Measurements from ENCODE around the gene SCRN2.
A peak's percentile ranks its signal among the peaks of the same experiment; 100 is the strongest.

Gene SCRN2

GRCh38 chr17:47845716-47846075 is 4.6 kb upstream of the SCRN2 start:
- Histone ChIP-seq H2BK5ac (ENCODE audit: low read length) (no peak overlapping the region), H3K4me1 (ENCODE audit: control insufficient read depth, low read depth, low read length) (peaks cover 14% of the 10 kb centered on the region), H3K4ac (ENCODE audit: low read depth, low read length) (no peak overlapping the region), H2BK120ac (ENCODE audit: low read depth, low read length) (no peak overlapping the region), H3K79me2 (ENCODE audit: control insufficient read depth, insufficient read depth, low read length) (peaks cover 11% of the 10 kb centered on the region), H3K36me3 (ENCODE audit: control insufficient read depth, insufficient read depth, low read length) (no peaks in the 10 kb centered on the region), H3K4me2 (ENCODE audit: low read length) (no peak overlapping the region), H4K8ac (ENCODE audit: low read depth, low read length) (no peak overlapping the region), H3K27ac (ENCODE audit: low read depth, low read length) (no peak overlapping the region), H3K23ac (ENCODE audit: low read length) (peak overlapping the region; percentile 52), H3K79me1 (ENCODE audit: low read length) (peaks cover 6% of the 10 kb centered on the region), H3K27me3 (ENCODE audit: insufficient read depth, low read length, poor library complexity) (no peaks in the 10 kb centered on the region), H3K9ac (ENCODE audit: low read length) (peak overlapping the region; percentile 1), H4K5ac (ENCODE audit: low read length) (no peak overlapping the region), H3K4me3 (ENCODE audit: low read length) (no peak overlapping the region), H2AK5ac (ENCODE audit: low read length) (no peak overlapping the region), H3K18ac (ENCODE audit: low read length) (no peak overlapping the region), H2BK15ac (replicated peaks; ENCODE audit: low read depth) (no peak overlapping the region), H3K56ac (ENCODE audit: low read length) (peak overlapping the region; percentile 43)
- whole genome bisulfite sequencing (ENCODE audit: extremely low coverage, insufficient coverage, low lambda C conversion rate) = no CpG with 5 or more reads among the region's 3 CpGs
- no peak for DNase-seq

- WGBS (ENCODE audit: extremely low coverage, insufficient coverage, low lambda C conversion rate) = no CpG with 5 or more reads among the region's 4 CpGs
- H3K79me1 ChIP-seq (ENCODE audit: low read length) = peaks cover 8% of the 10 kb centered on the region
- H3K27ac ChIP-seq (ENCODE audit: low read depth, low read length) = no peak overlapping the region
- peak overlapping the region; percentile 9 for H3K9ac ChIP-seq (ENCODE audit: low read length)
- H2AK5ac ChIP-seq (ENCODE audit: low read length) = no peak overlapping the region
- peaks cover 7% of the 10 kb centered on the region for H3K79me2 ChIP-seq (ENCODE audit: control insufficient read depth, insufficient read depth, low read length)
- H3K4ac ChIP-seq (ENCODE audit: low read depth, low read length) = no peak overlapping the region
- no peaks in the 10 kb centered on the region for H3K36me3 ChIP-seq (ENCODE audit: control insufficient read depth, insufficient read depth, low read length)
- no peak overlapping the region for H3K23ac ChIP-seq (ENCODE audit: low read length)
- peaks cover 11% of the 10 kb centered on the region for H3K4me1 ChIP-seq (ENCODE audit: control insufficient read depth, low read depth, low read length)
- H3K56ac ChIP-seq (ENCODE audit: low read length) = peak overlapping the region; percentile 50
- H3K4me3 ChIP-seq (ENCODE audit: low read length) = no peak overlapping the region
- no peak overlapping the region for H3K4me2 ChIP-seq (ENCODE audit: low read length)
- no peak overlapping the region for H4K5ac ChIP-seq (ENCODE audit: low read length)
- H4K8ac ChIP-seq (ENCODE audit: low read depth, low read length) = no peak overlapping the region
- no peak overlapping the region for H3K18ac ChIP-seq (ENCODE audit: low read length)
- H2BK15ac ChIP-seq (replicated peaks; ENCODE audit: low read depth) = no peak overlapping the region
- no peak for DNase-seq
- no peak overlapping the region for H2BK120ac ChIP-seq (ENCODE audit: low read depth, low read length)
- no peak overlapping the region for H2BK5ac ChIP-seq (ENCODE audit: low read length)
- no peaks in the 10 kb centered on the region for H3K27me3 ChIP-seq (ENCODE audit: insufficient read depth, low read length, poor library complexity)
Measured at GRCh38 chr17:47844814-47845715, 4.0 kb upstream of the SCRN2 start.

- Histone ChIP-seq H4K8ac (ENCODE audit: low read depth, low read length) (no peak overlapping the region), H3K79me2 (ENCODE audit: control insufficient read depth, insufficient read depth, low read length) (peaks cover 7% of the 10 kb centered on the region), H3K4me1 (ENCODE audit: control insufficient read depth, low read depth, low read length) (peaks cover 11% of the 10 kb centered on the region), H3K4me3 (ENCODE audit: low read length) (no peak overlapping the region), H3K27ac (ENCODE audit: low read depth, low read length) (no peak overlapping the region), H3K23ac (ENCODE audit: low read length) (no peak overlapping the region), H3K9ac (ENCODE audit: low read length) (peak overlapping the region; percentile 8), H3K4ac (ENCODE audit: low read depth, low read length) (no peak overlapping the region), H3K79me1 (ENCODE audit: low read length) (peaks cover 8% of the 10 kb centered on the region), H2BK120ac (ENCODE audit: low read depth, low read length) (no peak overlapping the region), H2BK15ac (replicated peaks; ENCODE audit: low read depth) (no peak overlapping the region), H3K56ac (ENCODE audit: low read length) (peak overlapping the region; percentile 53), H3K4me2 (ENCODE audit: low read length) (no peak overlapping the region), H2AK5ac (ENCODE audit: low read length) (no peak overlapping the region), H3K18ac (ENCODE audit: low read length) (no peak overlapping the region), H3K36me3 (ENCODE audit: control insufficient read depth, insufficient read depth, low read length) (no peaks in the 10 kb centered on the region), H4K5ac (ENCODE audit: low read length) (no peak overlapping the region), H3K27me3 (ENCODE audit: insufficient read depth, low read length, poor library complexity) (no peaks in the 10 kb centered on the region), H2BK5ac (ENCODE audit: low read length) (no peak overlapping the region)
- WGBS (ENCODE audit: extremely low coverage, insufficient coverage, low lambda C conversion rate) = no CpG with 5 or more reads among the region's 5 CpGs
- no peak for DNase-seq
Measured at GRCh38 chr17:47844227-47844626, 3.2 kb upstream of the SCRN2 start.

- H3K23ac ChIP-seq (ENCODE audit: low read length) = no peak overlapping the region
- no peaks in the 10 kb centered on the region for H3K36me3 ChIP-seq (ENCODE audit: control insufficient read depth, insufficient read depth, low read length)
- no CpG with 5 or more reads among the region's 6 CpGs for WGBS (ENCODE audit: extremely low coverage, insufficient coverage, low lambda C conversion rate)
- no peak overlapping the region for H3K4ac ChIP-seq (ENCODE audit: low read depth, low read length)
- H3K4me1 ChIP-seq (ENCODE audit: control insufficient read depth, low read depth, low read length) = peaks cover 9% of the 10 kb centered on the region
- H3K27me3 ChIP-seq (ENCODE audit: insufficient read depth, low read length, poor library complexity) = no peaks in the 10 kb centered on the region
- peak overlapping the region; percentile 12 for H3K9ac ChIP-seq (ENCODE audit: low read length)
- H3K56ac ChIP-seq (ENCODE audit: low read length) = no peak overlapping the region
- H3K4me2 ChIP-seq (ENCODE audit: low read length) = no peak overlapping the region
- H2BK15ac ChIP-seq (replicated peaks; ENCODE audit: low read depth) = no peak overlapping the region
- H3K79me1 ChIP-seq (ENCODE audit: low read length) = peaks cover 6% of the 10 kb centered on the region
- no peak overlapping the region for H4K8ac ChIP-seq (ENCODE audit: low read depth, low read length)
- H2AK5ac ChIP-seq (ENCODE audit: low read length) = no peak overlapping the region
- no peak overlapping the region for H3K27ac ChIP-seq (ENCODE audit: low read depth, low read length)
- H4K5ac ChIP-seq (ENCODE audit: low read length) = no peak overlapping the region
- H3K4me3 ChIP-seq (ENCODE audit: low read length) = no peak overlapping the region
- H2BK120ac ChIP-seq (ENCODE audit: low read depth, low read length) = no peak overlapping the region
- H3K18ac ChIP-seq (ENCODE audit: low read length) = no peak overlapping the region
- H3K79me2 ChIP-seq (ENCODE audit: control insufficient read depth, insufficient read depth, low read length) = no peaks in the 10 kb centered on the region
- DNase-seq = no peak
- H2BK5ac ChIP-seq (ENCODE audit: low read length) = no peak overlapping the region
Measured at GRCh38 chr17:47843391-47843730, 2.3 kb upstream of the SCRN2 start.

GRCh38 chr17:47841488-47842291 is 617 bp upstream of the SCRN2 start:
- H2AK5ac ChIP-seq (ENCODE audit: low read length) = no peak overlapping the region
- peaks cover 6% of the 10 kb centered on the region for H3K79me1 ChIP-seq (ENCODE audit: low read length)
- peak overlapping the region; percentile 21 for H3K4ac ChIP-seq (ENCODE audit: low read depth, low read length)
- peaks cover 9% of the 10 kb centered on the region for H3K4me1 ChIP-seq (ENCODE audit: control insufficient read depth, low read depth, low read length)
- no peak overlapping the region for H4K5ac ChIP-seq (ENCODE audit: low read length)
- H2BK120ac ChIP-seq (ENCODE audit: low read depth, low read length) = no peak overlapping the region
- no peak overlapping the region for H3K23ac ChIP-seq (ENCODE audit: low read length)
- H3K4me2 ChIP-seq (ENCODE audit: low read length) = no peak overlapping the region
- H2BK15ac ChIP-seq (replicated peaks; ENCODE audit: low read depth) = no peak overlapping the region
- H3K27ac ChIP-seq (ENCODE audit: low read depth, low read length) = no peak overlapping the region
- peak overlapping the region; percentile 52 for H3K9ac ChIP-seq (ENCODE audit: low read length)
- peak overlapping the region; percentile 58 for H4K8ac ChIP-seq (ENCODE audit: low read depth, low read length)
- H3K27me3 ChIP-seq (ENCODE audit: insufficient read depth, low read length, poor library complexity) = no peaks in the 10 kb centered on the region
- H3K56ac ChIP-seq (ENCODE audit: low read length) = peak overlapping the region; percentile 65
- no peak for DNase-seq
- H3K18ac ChIP-seq (ENCODE audit: low read length) = no peak overlapping the region
- H3K36me3 ChIP-seq (ENCODE audit: control insufficient read depth, insufficient read depth, low read length) = no peaks in the 10 kb centered on the region
- no peaks in the 10 kb centered on the region for H3K79me2 ChIP-seq (ENCODE audit: control insufficient read depth, insufficient read depth, low read length)
- WGBS (ENCODE audit: extremely low coverage, insufficient coverage, low lambda C conversion rate) = no CpG with 5 or more reads among the region's 16 CpGs
- no peak overlapping the region for H2BK5ac ChIP-seq (ENCODE audit: low read length)
- H3K4me3 ChIP-seq (ENCODE audit: low read length) = no peak overlapping the region
